ENCODE data around the gene SYNC.

DNA sequence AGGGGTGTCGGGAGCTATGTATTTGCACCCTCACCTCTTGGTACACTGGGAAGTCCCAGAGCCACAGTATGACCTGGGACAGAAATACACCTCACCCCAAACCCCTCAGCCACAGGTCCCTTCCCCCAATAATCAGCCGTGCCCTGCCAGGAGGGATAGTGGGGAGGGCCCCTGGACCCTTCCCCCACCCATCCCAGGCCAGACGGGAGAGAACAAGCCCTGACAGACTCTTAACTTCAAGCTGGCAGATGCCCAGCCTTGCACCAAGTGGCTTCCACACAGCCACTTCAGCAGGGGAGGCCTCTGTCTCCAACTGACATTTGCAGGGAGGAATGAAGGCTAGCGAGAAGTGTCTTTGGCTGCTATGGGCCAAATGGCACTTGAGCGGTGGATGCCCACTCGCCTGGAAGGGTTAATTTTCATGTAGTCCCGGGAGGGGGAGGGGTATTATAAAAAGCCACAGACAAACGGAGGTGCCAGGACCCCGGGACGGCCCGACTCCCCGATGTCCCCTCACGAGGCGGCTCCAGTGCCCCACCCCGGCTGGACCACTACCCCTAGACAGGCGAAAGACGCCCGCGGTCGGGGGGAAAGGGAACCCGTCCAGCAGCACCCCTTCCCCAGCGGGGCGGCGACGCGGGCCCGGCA, 495 bp downstream of the SYNC start:
- TF ChIP-seq CTCF (IDR thresholded peaks at IDR 0.05): no peak
- no peak for TF ChIP-seq POLR2A (IDR thresholded peaks at IDR 0.05)
